GM23248 (cell line): ENCODE results near the gene SULT1C3.

Experiments
- EZH2 ChIP-seq: fragments of 200-600 bp; sonication (generic); IDR thresholded peaks from 2 replicates; pipeline ENCODE4 v1.6.1; 2018; ENCODE audit warnings: antibody characterized with exemption, mild to moderate bottlenecking; ENCODE audit not compliant: insufficient read depth, poor library complexity, severe bottlenecking
- EZH2phosphoT487 ChIP-seq: fragments of 200-600 bp; sonication (generic); IDR thresholded peaks from 2 replicates; pipeline ENCODE4 v1.6.1; 2018; ENCODE audit warnings: antibody characterized with exemption, moderate library complexity, mild to moderate bottlenecking, low read depth; ENCODE audit not compliant: insufficient read depth

DNA sequence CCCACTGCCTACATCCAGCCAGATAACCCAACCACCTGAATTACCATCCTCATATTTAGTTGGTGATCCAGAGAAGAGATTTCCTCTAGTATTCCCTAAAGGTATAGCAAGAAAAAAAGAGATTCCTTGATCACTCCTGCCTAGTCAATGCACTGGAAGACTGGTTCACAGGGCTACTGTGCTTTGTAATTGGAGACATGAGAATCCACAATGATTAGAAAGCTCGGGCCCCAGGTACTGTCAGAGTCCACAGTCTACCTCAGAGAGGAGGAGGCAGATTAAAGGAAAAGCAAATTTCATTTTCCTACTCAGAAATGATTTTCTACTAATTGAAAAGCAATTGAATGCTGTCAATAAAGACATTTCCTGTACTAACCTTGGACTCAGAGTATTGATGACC lies 22.3 kb downstream of the SULT1C3 start:
- TF ChIP-seq EZH2 (no peak), EZH2phosphoT487 (no peak)
